GM12864 (cell line): ENCODE data around the gene TRAPPC4.
"Not testable (repeated sequence)": the region's sequence is repeated elsewhere in the genome, so short reads cannot be mapped to it uniquely, and the experiment has no call there.

ENCODE experiments used
- DNase-seq: peaks from one replicate; pipeline ENCODE4 v3.0.0-alpha.2; 2011; ENCODE audit warnings: low read depth
- H3K4me3 ChIP-seq: 2 replicates; pipeline ENCODE4 v1.5.1; 2011; ENCODE audit warnings: mild to moderate bottlenecking, low read depth, low read length, control low read depth
- CTCF ChIP-seq: IDR thresholded peaks from 2 replicates; pipeline ENCODE4 v1.5.1; 2011; ENCODE audit warnings: low read depth, mild to moderate bottlenecking, moderate library complexity, low read length, control low read depth, inconsistent platforms; ENCODE audit errors: missing control alignments

The TRAPPC4 gene

DNA sequence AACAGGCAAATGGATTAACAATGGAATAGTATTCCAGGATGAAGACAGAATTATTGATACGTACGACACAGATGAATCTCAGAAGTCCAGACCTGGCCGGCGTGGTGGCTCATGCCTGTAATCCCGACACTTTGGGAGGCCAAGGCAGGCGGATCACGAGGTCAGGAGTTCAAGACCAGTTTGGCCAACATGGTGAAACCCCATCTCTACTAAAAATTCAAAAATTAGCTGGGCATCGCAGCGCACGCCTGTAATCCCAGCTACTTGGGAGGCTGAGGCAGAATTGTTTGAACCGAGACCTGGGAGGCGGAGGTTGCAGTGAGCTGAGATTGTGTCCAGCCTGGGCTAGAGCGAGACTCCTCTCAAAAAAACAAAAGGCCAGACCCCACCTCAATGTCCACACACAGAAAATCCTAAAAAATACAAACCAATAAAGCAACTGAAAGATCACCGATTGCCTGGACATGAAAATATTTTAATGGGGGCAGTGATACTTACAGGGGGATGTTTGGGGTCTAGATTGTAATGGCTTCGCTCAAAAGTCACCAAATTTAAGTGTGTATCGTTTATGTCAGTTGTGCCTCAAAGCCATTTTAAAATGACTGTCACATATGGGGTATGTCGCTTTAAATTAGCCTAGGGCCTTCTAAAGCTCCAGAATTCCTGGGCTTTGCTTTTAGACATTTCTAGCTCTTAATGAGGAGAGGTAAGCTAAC lies 4.2 kb upstream of the TRAPPC4 start:
- TF ChIP-seq CTCF: no peak
- no peak overlapping the region for H3K4me3 ChIP-seq
- DNase-seq: no peak

DNA sequence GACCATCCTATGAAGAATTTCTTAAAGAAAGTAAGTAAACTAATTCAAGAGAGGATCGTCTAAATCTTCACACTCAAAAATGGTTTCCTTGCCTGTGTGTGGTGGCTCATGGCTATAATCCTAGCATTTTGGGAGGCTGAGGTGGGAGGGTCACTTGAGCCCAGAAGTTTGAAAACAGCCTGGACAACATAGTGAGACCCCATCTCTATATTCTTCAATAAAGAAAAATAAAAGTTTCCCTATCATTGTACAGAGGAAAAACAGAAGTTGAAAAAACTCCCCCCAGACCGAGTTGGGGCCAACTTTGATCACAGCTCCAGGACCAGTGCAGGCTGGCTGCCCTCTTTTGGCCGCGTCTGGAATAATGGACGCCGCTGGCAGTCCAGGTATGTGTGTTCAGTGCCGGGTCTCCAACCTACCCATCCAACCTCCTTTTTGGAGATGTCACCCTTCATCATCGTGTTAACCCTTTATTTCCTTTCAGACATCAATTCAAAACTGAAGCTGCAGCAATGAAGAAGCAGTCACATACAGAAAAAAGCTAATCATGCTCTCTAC lies 3.4 kb upstream of the TRAPPC4 start:
- H3K4me3 ChIP-seq: no peak overlapping the region
- DNase-seq: no peak
- no peak for TF ChIP-seq CTCF

DNA sequence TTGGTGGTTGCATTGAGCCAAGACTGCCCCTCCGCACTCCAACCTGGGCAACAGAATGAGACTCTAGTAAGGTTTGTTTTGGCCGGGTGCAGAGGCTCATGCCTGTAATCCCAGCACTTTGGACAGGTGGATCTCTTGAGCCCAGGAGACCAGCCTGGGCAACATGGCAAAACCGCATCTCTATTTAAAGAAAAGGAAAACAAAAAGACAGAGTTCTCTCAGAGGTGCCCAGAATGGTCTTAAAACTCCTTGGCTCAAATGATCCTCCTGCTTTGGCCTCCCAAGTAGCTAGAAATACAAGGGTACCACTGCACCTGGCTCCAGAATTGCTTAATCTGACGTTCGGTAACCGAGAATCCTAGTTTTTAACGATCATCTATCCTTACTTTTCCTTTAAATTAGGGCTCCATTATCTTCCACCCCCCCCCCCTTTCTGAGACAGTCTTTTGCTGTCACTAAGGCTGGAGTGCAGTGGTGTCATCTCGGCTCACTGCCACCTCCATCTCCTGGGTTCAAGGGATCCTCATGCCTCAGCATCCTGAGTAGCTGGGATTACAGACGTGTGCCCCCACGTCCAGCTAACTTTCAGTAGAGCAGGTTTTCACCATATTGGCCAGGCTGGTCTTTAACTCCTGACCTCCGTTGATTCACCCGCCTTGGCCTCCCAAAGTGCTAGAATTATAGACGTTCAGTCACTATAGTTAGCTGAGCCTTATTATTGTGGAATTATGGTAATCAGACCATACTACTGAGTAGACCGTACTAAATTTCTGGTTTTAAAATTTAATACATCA lies 2.2 kb upstream of the TRAPPC4 start:
- peak overlapping the region; percentile 91 for H3K4me3 ChIP-seq
- TF ChIP-seq CTCF: no peak
- no peak for DNase-seq

- peak overlapping the region; percentile 91 for H3K4me3 ChIP-seq
- DNase-seq: not testable (repeated sequence)
These were observed 1.2 kb upstream of the TRAPPC4 start for GRCh38 chr11:119017377-119017776.

GRCh38 chr11:119019996-119020395 lies 1.4 kb downstream of the TRAPPC4 start:
- no peak for DNase-seq
- H3K4me3 ChIP-seq: peak overlapping the region; percentile 91
- no peak for TF ChIP-seq CTCF

DNA sequence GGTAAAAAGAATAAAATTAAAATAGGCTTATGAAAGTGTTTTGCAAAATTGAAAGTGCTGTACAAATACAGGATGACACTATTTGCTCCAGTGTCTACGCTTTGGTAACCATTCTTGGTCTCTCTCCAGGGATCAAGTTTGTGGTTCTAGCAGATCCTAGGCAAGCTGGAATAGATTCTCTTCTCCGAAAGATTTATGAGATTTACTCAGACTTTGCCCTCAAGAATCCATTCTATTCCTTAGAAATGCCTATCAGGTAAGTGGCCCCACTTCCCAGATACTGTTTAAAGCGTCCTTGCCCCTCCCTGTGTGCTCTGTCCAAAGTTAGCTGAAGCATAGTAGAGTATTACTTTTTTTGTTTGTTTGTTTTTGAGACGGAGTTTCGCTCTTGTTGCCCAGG lies 3.1 kb downstream of the TRAPPC4 start:
- no peak for DNase-seq
- H3K4me3 ChIP-seq: no peak overlapping the region
- no peak for TF ChIP-seq CTCF

DNA sequence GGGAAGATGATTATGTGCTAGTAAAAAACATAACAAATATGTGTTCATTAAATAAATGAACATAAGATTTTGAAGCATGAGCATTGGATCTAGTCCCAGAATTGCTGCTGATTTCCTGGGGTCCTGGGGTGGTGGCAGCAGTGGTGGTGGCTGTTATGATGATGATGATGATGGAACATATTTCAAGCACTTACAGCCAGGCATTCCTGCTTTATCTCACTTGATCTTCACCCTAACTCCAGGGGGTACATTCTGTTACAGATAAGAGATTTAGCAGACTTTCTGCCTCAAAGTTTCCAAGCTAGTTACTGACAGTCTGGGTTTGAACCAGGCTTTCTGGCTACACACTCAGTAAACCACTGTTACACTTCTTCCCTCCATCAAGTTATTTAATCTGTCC lies 5.2 kb downstream of the TRAPPC4 start:
- no peak overlapping the region for H3K4me3 ChIP-seq
- TF ChIP-seq CTCF: no peak
- no peak for DNase-seq
